Pancreas (tissue), 10 donors: Measurements from ENCODE around the gene TRPT1. TPM values are rescaled to one million over a fixed set of nuclear protein-coding genes. Genes with fewer than 3 reads are reported as not detected.

ENCODE experiments used
- ATAC-seq, 4 donors: fragments of 200-7000 bp; cut with Tn5 transposase; one replicate each; pipeline versions ENCODE4 v1.8.0 to v1.9.1; 2020; ENCODE audit warnings: mild to moderate bottlenecking in 4 of 4, moderate library complexity in 4 of 4
- DNase-seq, 6 donors: peaks; one replicate each; pipeline ENCODE4 v3.0.0-alpha.2; 2020
- FAIRE-seq: peaks from 2 replicates; lab custom pipeline; 2012; peaks lifted over from hg19 to GRCh38; lab: Jason Lieb, UNC
- H3K27ac ChIP-seq, 4 donors: fragments of 200-600 bp; sonication (generic); 1 replicate in 3 of 4; 2 replicates in 1 of 4; pipeline versions ENCODE4 v1.5.0 to v1.8.0; 2020
- H3K27me3 ChIP-seq, 4 donors: fragments of 200-600 bp; one replicate each; pipeline ENCODE4 v1.8.0; 2021
- H3K36me3 ChIP-seq, 3 donors: fragments of 200-600 bp; sonication (generic) in 1 of 3; one replicate each; pipeline versions ENCODE4 v1.5.0 to v1.8.0; 2020 to 2021
- H3K4me1 ChIP-seq, 3 donors: fragments of 200-600 bp; one replicate each; pipeline ENCODE4 v1.8.0; 2021
- H3K4me3 ChIP-seq, 4 donors: fragments of 200-600 bp; sonication (generic) in 2 of 4; one replicate each; pipeline versions ENCODE4 v1.5.0 to v1.8.0; 2020 to 2021
- H3K9me3 ChIP-seq, 4 donors: fragments of 200-600 bp; one replicate each; pipeline ENCODE4 v1.8.0; 2021
- CTCF ChIP-seq, 4 donors: fragments of 200-600 bp; sonication (generic) in 3 of 4; IDR thresholded peaks; one replicate each; pipeline versions ENCODE4 v1.5.0 to v1.8.0; 2021; ENCODE audit warnings: antibody characterized with exemption in 4 of 4
- WGBS, 2 donors: extraction: QIAGEN DNeasy Blood & Tissue Kit; methylation state at CpG; one replicate each; pipeline ENCODE4 v1.1.7; 2013; 5-methylcytosine and 5-hydroxymethylcytosine counted together
- intact Hi-C, 3 donors: fragments of 100-400 bp; cut with DNase I; formaldehyde crosslinking; loops; one replicate each; pipeline versions ENCODE4 v1.11.1 to v1.14.2; 2022
- polyA plus RNA-seq, 2 donors: library from polyadenylated mRNA; stranded (reverse); fragments of 200-250 nt; gene quantifications; one replicate each; pipeline ENCODE4 v1.2.3, GENCODE V29; 2013
- total RNA-seq, 6 donors: library from RNA; stranded (reverse); fragmentation: NEBNext Ultra II Directional in 4 of 6; extraction: Animal tissue kit (Norgen Biotek cat#: 25700) in 4 of 6; gene quantifications; one replicate each; pipeline versions ENCODE4 v1.2.1 to v1.2.4, GENCODE V29; 2021 to 2023
- donor health status: healthy with polysubstance abuse.
- donor health status: DM: no; HTN: no; CAD: no; lungs with moderate emphysema.
- donor health status: DM: no; HTN: no; CAD: no.
- donor health status: control.
- donor health status: control.
- donor health status: Bipolar disorder and iron deficiency.
- donor health status: DM: yes; HTN: yes; CAD: no.
- donor health status: DM: no; HTN: no; CAD: no.
- donor health status: DM: no; HTN: no; CAD: no.
- donor health status: DM: yes; HTN: yes; CAD: no.

Gene TRPT1
- total and polyA plus RNA-seq, 8 donors: 18.6 to 78.7 (median 28.1) TPM

- no peak overlapping the region for H3K4me3 ChIP-seq
- DNase-seq: peak in 3 of 6 donors; percentile 28 to 79 (median 46)
These were observed 6.4 kb upstream of the TRPT1 start for GRCh38 chr11:64232182-64232966.

GRCh38 chr11:64231546-64231945 is 5.6 kb upstream of the TRPT1 start:
- no peak for FAIRE-seq
- 81 to 90% methylated on average over 7 of the region's 7 CpGs for WGBS, 2 donors
- intact Hi-C loops: no loop called here
- H3K27ac ChIP-seq: no peak overlapping the region
- peaks cover 14 to 48% (median 14%) of the 10 kb centered on the region in 3 donors for H3K4me1 ChIP-seq
- H3K4me3 ChIP-seq: peak overlapping the region in 1 of 4 donors; percentile 81
- no peak for TF ChIP-seq CTCF (IDR thresholded peaks at IDR 0.05)
- DNase-seq: no peak
- no peak for ATAC-seq
- no peaks in the 10 kb centered on the region for H3K27me3 ChIP-seq
- no peaks in the 10 kb centered on the region for H3K36me3 ChIP-seq
- no peaks in the 10 kb centered on the region for H3K9me3 ChIP-seq

More at GRCh38 chr11:64232182-64232966, 6.4 kb upstream of the TRPT1 start:
- no peak overlapping the region for H3K27ac ChIP-seq
- 85 to 89% methylated on average over 14 to 15 of the region's 15 CpGs for WGBS, 2 donors
- H3K4me1 ChIP-seq: peaks cover 14 to 46% (median 19%) of the 10 kb centered on the region in 3 donors
- intact Hi-C loops: no loop called here
- H3K9me3 ChIP-seq: no peaks in the 10 kb centered on the region
- FAIRE-seq: no peak
- no peak for ATAC-seq
- no peak for TF ChIP-seq CTCF (IDR thresholded peaks at IDR 0.05)
- no peaks in the 10 kb centered on the region for H3K27me3 ChIP-seq
- H3K36me3 ChIP-seq: no peaks in the 10 kb centered on the region

- peaks cover 14 to 45% (median 14%) of the 10 kb centered on the region in 3 donors for H3K4me1 ChIP-seq
- peak overlapping the region; percentile 86 to 95 (median 90) for H3K27ac ChIP-seq
- H3K27me3 ChIP-seq: no peaks in the 10 kb centered on the region
- DNase-seq (no peak), FAIRE-seq (no peak), ATAC-seq (no peak)
- WGBS, 2 donors: 2 to 5% methylated on average over 8 of the region's 8 CpGs
- H3K9me3 ChIP-seq: no peaks in the 10 kb centered on the region
- TF ChIP-seq CTCF (IDR thresholded peaks at IDR 0.05): no peak
- intact Hi-C loops: no loop called here
- peak overlapping the region; percentile 50 to 81 (median 68) for H3K4me3 ChIP-seq
- no peaks in the 10 kb centered on the region for H3K36me3 ChIP-seq
These were observed 5.0 kb upstream of the TRPT1 start for GRCh38 chr11:64230985-64231365.

- Histone ChIP-seq H3K4me3 (peak within 1 kb of the TSS; percentile 50 to 81 (median 68)), H3K9me3 (no peaks in the 10 kb centered on the region), H3K27me3 (no peaks in the 10 kb centered on the region), H3K27ac (peak within 1 kb of the TSS; percentile 86 to 95 (median 90)), H3K36me3 (no peaks in the 10 kb centered on the region), H3K4me1 (peaks cover 11 to 40% (median 14%) of the 10 kb centered on the region in 3 donors)
- ATAC-seq: peak; percentile 53 to 73 (median 66)
- no peak for FAIRE-seq
- WGBS, 2 donors: 0% methylated on average over 61 to 62 of the region's 62 CpGs
- intact Hi-C loops: no loop called here
- peak; percentile 92 to 96 (median 94) for DNase-seq
- TF ChIP-seq CTCF (IDR thresholded peaks at IDR 0.05): no peak
These were observed 4.4 kb upstream of the TRPT1 start, which contains the start of gene DNAJC4 for GRCh38 chr11:64230171-64230984. DNAJC4 (plus strand) TSS chr11:64230548; CDS start chr11:64230855, 307 bp downstream.
